Hepatocyte (in vitro differentiated cells): ENCODE measurements around the gene VAV2. TPM values are rescaled to one million over a fixed set of nuclear protein-coding genes. Genes with fewer than 3 reads are reported as not detected.

Source experiments
- DNase-seq: peaks from one replicate; pipeline ENCODE4 v3.0.0-alpha.2; 2016; ENCODE audit warnings: low spot score
- H2AFZ ChIP-seq: fragments of 200-600 bp; sonication (generic); 2 replicates; pipeline ENCODE4 v1.6.0; 2016; ENCODE audit warnings: antibody characterized with exemption, mild to moderate bottlenecking
- H3K27ac ChIP-seq: fragments of 200-600 bp; sonication (generic); 2 replicates; pipeline ENCODE4 v1.5.1; 2016; ENCODE audit warnings: mild to moderate bottlenecking
- H3K27me3 ChIP-seq: fragments of 200-600 bp; sonication (generic); 2 replicates; pipeline ENCODE4 v1.6.1; 2016
- H3K36me3 ChIP-seq: fragments of 200-600 bp; sonication (generic); replicated peaks from 2 replicates; pipeline ENCODE4 v1.5.1; 2016; ENCODE audit warnings: low read depth; ENCODE audit not compliant: insufficient read depth
- H3K4me1 ChIP-seq: fragments of 200-600 bp; sonication (generic); 2 replicates; pipeline ENCODE4 v1.5.1; 2016; ENCODE audit warnings: mild to moderate bottlenecking, moderate library complexity; ENCODE audit not compliant: insufficient read depth
- H3K4me2 ChIP-seq: fragments of 200-600 bp; sonication (generic); 2 replicates; pipeline ENCODE4 v1.6.0; 2016
- H3K4me3 ChIP-seq: fragments of 200-600 bp; sonication (generic); 2 replicates; pipeline ENCODE4 v1.5.1; 2016; ENCODE audit warnings: mild to moderate bottlenecking
- H3K79me2 ChIP-seq: fragments of 200-600 bp; sonication (generic); 2 replicates; pipeline ENCODE4 v1.6.0; 2017; ENCODE audit warnings: mild to moderate bottlenecking
- H3K9me2 ChIP-seq: fragments of 200-600 bp; sonication (generic); replicated peaks from 2 replicates; pipeline ENCODE4 v1.6.0; 2017; ENCODE audit warnings: mild to moderate bottlenecking; ENCODE audit not compliant: insufficient read depth
- H3K9me3 ChIP-seq: fragments of 200-600 bp; sonication (generic); 2 replicates; pipeline ENCODE4 v1.5.1; 2016; ENCODE audit warnings: low read depth, mild to moderate bottlenecking
- H4K20me1 ChIP-seq: fragments of 200-600 bp; sonication (generic); 2 replicates; pipeline ENCODE4 v1.6.0; 2016; ENCODE audit warnings: mild to moderate bottlenecking; ENCODE audit not compliant: insufficient read depth, poor library complexity, severe bottlenecking
- EZH2 ChIP-seq: fragments of 200-600 bp; sonication (generic); IDR thresholded peaks from 2 replicates; pipeline ENCODE4 v1.6.1; 2016; ENCODE audit warnings: antibody characterized with exemption, mild to moderate bottlenecking, borderline replicate concordance
- EZH2phosphoT487 ChIP-seq: fragments of 200-600 bp; sonication (generic); IDR thresholded peaks from one replicate; pipeline ENCODE4 v1.6.1; 2018; ENCODE audit warnings: antibody characterized with exemption, mild to moderate bottlenecking, low read depth, moderate library complexity; ENCODE audit not compliant: unreplicated experiment, severe bottlenecking
- WGBS: methylation state at CpG from one replicate; pipeline ENCODE4 v1.1.6; 2016; ENCODE audit warnings: low lambda C conversion rate; ENCODE audit errors: missing lambda C conversion rate; 5-methylcytosine and 5-hydroxymethylcytosine counted together
- polyA plus RNA-seq: library from polyadenylated mRNA; unstranded; fragments of >200 nt; fragmentation: Nextera tagmentation; extraction: Ambion mirVana; gene quantifications from 2 replicates; pipeline ENCODE4 v1.2.1, GENCODE V29; 2016
- total RNA-seq: library from RNA; depleted of rRNA; stranded (reverse); fragments of >200 nt; gene quantifications from 2 replicates; pipeline ENCODE4 v1.2.3, GENCODE V29; 2014
- TF ChIP-seq, protein P1 (sequence below): fragments of 200-600 bp; sonication (generic); IDR thresholded peaks from 2 replicates; pipeline ENCODE4 v1.5.1; 2016; ENCODE audit warnings: antibody characterized with exemption, mild to moderate bottlenecking; ENCODE audit not compliant: poor library complexity

Gene VAV2
- total and polyA plus RNA-seq, 2 experiments from 2014 or later: 24.9 to 27.7 TPM

DNA sequence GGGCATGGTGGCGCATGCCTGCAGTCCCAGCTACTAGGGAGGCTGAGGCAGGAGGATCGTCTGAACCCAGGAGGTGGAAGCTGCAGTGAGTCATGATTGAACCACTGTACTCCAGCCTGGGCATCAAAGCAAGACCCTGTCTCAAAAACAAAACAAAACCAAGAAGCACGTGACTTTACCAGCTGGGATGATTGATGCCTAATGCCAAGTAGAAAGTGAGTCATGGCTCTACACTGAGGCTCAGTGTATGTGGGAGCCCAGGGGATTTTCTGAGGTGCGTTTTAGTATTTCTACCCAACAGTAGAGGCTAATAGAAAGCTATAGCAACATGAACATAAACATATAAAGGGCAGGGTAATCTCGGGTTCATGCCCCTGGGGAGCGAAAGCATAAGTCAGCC lies 19.3 kb upstream of the VAV2 start:
- Histone ChIP-seq H3K4me2 (no peak overlapping the region), H3K27ac (no peak overlapping the region), H3K4me1 (no peaks in the 10 kb centered on the region), H3K36me3 (no peaks in the 10 kb centered on the region), H2AFZ (no peak overlapping the region), H3K27me3 (no peaks in the 10 kb centered on the region), H3K9me2 (no peaks in the 10 kb centered on the region), H3K9me3 (no peaks in the 10 kb centered on the region), H4K20me1 (no peaks in the 10 kb centered on the region), H3K79me2 (no peaks in the 10 kb centered on the region), H3K4me3 (no peak overlapping the region)
- DNase-seq: no peak
- TF ChIP-seq EZH2phosphoT487: no peak
- TF ChIP-seq, protein P1, sequence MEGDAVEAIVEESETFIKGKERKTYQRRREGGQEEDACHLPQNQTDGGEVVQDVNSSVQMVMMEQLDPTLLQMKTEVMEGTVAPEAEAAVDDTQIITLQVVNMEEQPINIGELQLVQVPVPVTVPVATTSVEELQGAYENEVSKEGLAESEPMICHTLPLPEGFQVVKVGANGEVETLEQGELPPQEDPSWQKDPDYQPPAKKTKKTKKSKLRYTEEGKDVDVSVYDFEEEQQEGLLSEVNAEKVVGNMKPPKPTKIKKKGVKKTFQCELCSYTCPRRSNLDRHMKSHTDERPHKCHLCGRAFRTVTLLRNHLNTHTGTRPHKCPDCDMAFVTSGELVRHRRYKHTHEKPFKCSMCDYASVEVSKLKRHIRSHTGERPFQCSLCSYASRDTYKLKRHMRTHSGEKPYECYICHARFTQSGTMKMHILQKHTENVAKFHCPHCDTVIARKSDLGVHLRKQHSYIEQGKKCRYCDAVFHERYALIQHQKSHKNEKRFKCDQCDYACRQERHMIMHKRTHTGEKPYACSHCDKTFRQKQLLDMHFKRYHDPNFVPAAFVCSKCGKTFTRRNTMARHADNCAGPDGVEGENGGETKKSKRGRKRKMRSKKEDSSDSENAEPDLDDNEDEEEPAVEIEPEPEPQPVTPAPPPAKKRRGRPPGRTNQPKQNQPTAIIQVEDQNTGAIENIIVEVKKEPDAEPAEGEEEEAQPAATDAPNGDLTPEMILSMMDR: no peak
- TF ChIP-seq EZH2: no peak
- 97% methylated on average over 6 of the region's 6 CpGs for WGBS

DNA sequence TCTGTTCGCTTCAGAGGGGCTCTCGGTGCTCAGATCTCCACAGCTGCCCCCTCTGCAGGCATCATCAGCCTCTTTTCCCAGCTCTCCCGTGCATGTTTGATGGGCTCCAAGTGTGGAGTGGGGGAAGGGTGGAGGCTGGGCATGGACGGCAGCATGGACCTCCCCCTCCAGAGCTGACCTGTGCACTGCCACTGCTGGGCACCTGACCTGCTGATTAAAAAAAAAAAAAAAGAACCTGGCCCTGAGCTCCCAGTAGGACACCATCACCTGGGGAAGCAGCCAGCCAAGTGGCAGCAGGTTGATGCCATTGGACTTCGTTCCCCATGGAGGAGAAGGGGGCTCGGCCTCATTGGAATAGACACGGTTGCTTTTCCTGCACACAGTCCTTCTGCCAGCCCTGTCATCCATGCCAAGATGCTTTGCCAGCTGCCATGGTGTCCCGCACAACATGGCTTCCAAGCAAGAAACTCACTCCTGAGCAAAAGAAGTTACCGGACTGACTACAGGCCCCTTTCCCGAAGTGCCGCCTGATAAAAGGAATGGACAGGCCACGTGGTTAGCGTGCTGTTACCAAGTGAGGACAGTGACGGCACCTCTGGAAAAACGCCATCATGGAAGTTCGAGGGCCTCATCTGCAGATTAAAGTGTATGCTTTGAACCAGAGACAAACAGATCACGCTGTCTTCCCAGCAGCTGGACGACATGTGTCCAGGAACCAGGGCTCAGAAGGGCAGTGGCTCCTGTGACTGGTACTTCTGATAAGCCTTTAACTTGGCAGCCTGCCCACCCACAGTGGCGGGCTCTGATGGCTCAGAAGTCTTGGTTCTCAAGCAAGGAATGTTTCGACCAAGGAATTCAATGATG lies 18.4 kb upstream of the VAV2 start:
- no peaks in the 10 kb centered on the region for H3K4me1 ChIP-seq
- no peak for DNase-seq
- H3K27me3 ChIP-seq: no peaks in the 10 kb centered on the region
- TF ChIP-seq, protein P1: no peak
- no peak for TF ChIP-seq EZH2
- TF ChIP-seq EZH2phosphoT487: no peak
- H3K9me3 ChIP-seq: no peaks in the 10 kb centered on the region
- H3K4me2 ChIP-seq: no peak overlapping the region
- WGBS: 88% methylated on average over 20 of the region's 20 CpGs
- no peaks in the 10 kb centered on the region for H4K20me1 ChIP-seq
- H3K79me2 ChIP-seq: no peaks in the 10 kb centered on the region
- H3K36me3 ChIP-seq: no peaks in the 10 kb centered on the region
- no peak overlapping the region for H2AFZ ChIP-seq
- no peak overlapping the region for H3K27ac ChIP-seq
- no peaks in the 10 kb centered on the region for H3K9me2 ChIP-seq
- H3K4me3 ChIP-seq: no peak overlapping the region

DNA sequence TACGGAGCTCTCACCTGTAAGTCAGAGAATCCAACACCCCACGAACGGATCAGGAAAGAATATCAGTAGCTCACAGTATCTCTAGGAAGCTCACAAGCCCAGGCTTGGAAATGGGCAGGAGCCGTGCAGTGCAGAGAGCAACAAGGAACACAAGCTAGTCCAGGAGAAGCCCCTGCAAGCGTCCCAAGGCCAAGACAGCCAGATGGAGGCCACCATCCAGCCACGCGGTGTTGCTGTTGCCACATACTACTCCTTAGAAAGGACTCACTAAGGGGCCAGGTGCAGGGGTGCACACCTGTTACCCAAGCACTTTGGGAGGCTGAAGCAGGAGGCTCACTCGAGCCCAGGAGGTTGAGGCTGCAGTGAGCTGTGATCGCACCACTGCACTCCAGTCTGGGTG lies 15.4 kb upstream of the VAV2 start:
- Histone ChIP-seq H3K79me2 (no peaks in the 10 kb centered on the region), H3K36me3 (no peaks in the 10 kb centered on the region), H3K9me3 (no peaks in the 10 kb centered on the region), H2AFZ (no peak overlapping the region), H3K9me2 (no peaks in the 10 kb centered on the region), H3K27me3 (no peaks in the 10 kb centered on the region), H3K4me3 (no peak overlapping the region), H3K27ac (no peak overlapping the region), H4K20me1 (no peaks in the 10 kb centered on the region), H3K4me1 (no peaks in the 10 kb centered on the region), H3K4me2 (no peak overlapping the region)
- DNase-seq: no peak
- 88% methylated on average over 9 of the region's 9 CpGs for WGBS
- no peak for TF ChIP-seq EZH2
- no peak for TF ChIP-seq EZH2phosphoT487
- TF ChIP-seq, protein P1: no peak
